Activated B cell treated with CpG ODN at 0.5 μM for 24 hours (primary cell): ENCODE data around the gene ARSA. TPM values are rescaled to one million over a fixed set of nuclear protein-coding genes. Genes with fewer than 3 reads are reported as not detected.

Experiments used
- ATAC-seq: fragments of 200-7000 bp; cut with Tn5 transposase; one replicate; pipeline ENCODE4 v1.10.0; 2021; ENCODE audit warnings: low read depth, mild to moderate bottlenecking, moderate library complexity
- CTCF ChIA-PET: fragments of 350-600 bp; sonication (Branson Sonifier 250); formaldehyde crosslinking; loops from one replicate; lab custom pipeline; 2021; ENCODE audit warnings: antibody characterized with exemption; lab: Charles Lee
- POLR2A ChIA-PET: fragments of 350-600 bp; sonication (Branson Sonifier 250); formaldehyde crosslinking; loops from one replicate; lab custom pipeline; 2021; ENCODE audit warnings: antibody characterized with exemption; lab: Charles Lee
- DNase-seq: peaks from one replicate; pipeline ENCODE4 v3.0.0; 2022
- H3K27ac Mint-ChIP-seq: one replicate; pipeline ENCODE4 v1.8.0; 2020; ENCODE audit warnings: mixed read lengths
- H3K27me3 Mint-ChIP-seq: one replicate; pipeline ENCODE4 v1.8.0; 2021; ENCODE audit warnings: mixed read lengths
- H3K36me3 Mint-ChIP-seq: one replicate; pipeline ENCODE4 v1.8.0; 2021; ENCODE audit warnings: low read depth, mixed read lengths
- H3K4me1 Mint-ChIP-seq: one replicate; pipeline ENCODE4 v1.8.0; 2021; ENCODE audit warnings: mixed read lengths
- H3K4me3 Mint-ChIP-seq: one replicate; pipeline ENCODE4 v1.8.0; 2020; ENCODE audit warnings: mild to moderate bottlenecking, mixed read lengths
- H3K9me3 Mint-ChIP-seq: one replicate; pipeline ENCODE4 v1.8.0; 2020; ENCODE audit warnings: mixed read lengths
- CTCF ChIP-seq: fragments of 200-600 bp; IDR thresholded peaks from one replicate; pipeline ENCODE4 v1.8.0; 2022; ENCODE audit warnings: antibody characterized with exemption, mild to moderate bottlenecking
- intact Hi-C: fragments of 100-400 bp; cut with micrococcal nuclease; formaldehyde crosslinking; loops from one replicate; pipeline ENCODE4 v1.15.1; 2024
- total RNA-seq: library from RNA; stranded (reverse); gene quantifications from 2 replicates; pipeline ENCODE4 v1.2.3, GENCODE V29; 2022

ARSA gene
- total RNA-seq, 1 donor from 2014 or later, result 50.9 TPM

- intact Hi-C loops, result no loop called here
Measured at GRCh38 chr22:50635591-50635990, 7.6 kb upstream of the ARSA start.

GRCh38 chr22:50633771-50634170 lies 5.8 kb upstream of the ARSA start:
- Mint-ChIP-seq H3K36me3 (no peaks in the 10 kb centered on the region), H3K4me3 (no peak overlapping the region), H3K27ac (no peak overlapping the region), H3K27me3 (no peaks in the 10 kb centered on the region), H3K9me3 (no peaks in the 10 kb centered on the region), H3K4me1 (peaks cover 3% of the 10 kb centered on the region)
- intact Hi-C loops, result no loop called here
- ChIA-PET POLR2A (no interaction called here), CTCF (no interaction called here)
- no peak for TF ChIP-seq CTCF
- ATAC-seq (no peak), DNase-seq (no peak)

More at GRCh38 chr22:50635591-50635990, 7.6 kb upstream of the ARSA start:
- H3K4me1 Mint-ChIP-seq, result no peaks in the 10 kb centered on the region
- no peak overlapping the region for H3K4me3 Mint-ChIP-seq
- POLR2A ChIA-PET, result no interaction called here
- ATAC-seq, result no peak
- H3K9me3 Mint-ChIP-seq, result no peaks in the 10 kb centered on the region
- H3K36me3 Mint-ChIP-seq, result no peaks in the 10 kb centered on the region
- no peak for DNase-seq
- CTCF ChIA-PET, result no interaction called here
- no peaks in the 10 kb centered on the region for H3K27me3 Mint-ChIP-seq
- no peak overlapping the region for H3K27ac Mint-ChIP-seq
- TF ChIP-seq CTCF, result no peak

GRCh38 chr22:50633086-50633485 lies 5.1 kb upstream of the ARSA start:
- Mint-ChIP-seq H3K27ac (no peak overlapping the region), H3K9me3 (no peaks in the 10 kb centered on the region), H3K36me3 (no peaks in the 10 kb centered on the region), H3K4me3 (no peak overlapping the region), H3K4me1 (peaks cover 9% of the 10 kb centered on the region), H3K27me3 (no peaks in the 10 kb centered on the region)
- ATAC-seq, result no peak
- ChIA-PET POLR2A (interaction anchor here (0.6 kb wide), 1 partner anchor 13 kb away, joined by 4 read pairs; no protein-coding TSS in a partner anchor), CTCF (no interaction called here)
- TF ChIP-seq CTCF, result no peak
- intact Hi-C loops, result no loop called here
- no peak for DNase-seq

- intact Hi-C loops, result no loop called here
- ChIA-PET CTCF (no interaction called here), POLR2A (no interaction called here)
- H3K4me3 Mint-ChIP-seq, result no peak overlapping the region
- H3K27me3 Mint-ChIP-seq, result no peaks in the 10 kb centered on the region
- no peak for DNase-seq
- TF ChIP-seq CTCF, result no peak
- no peaks in the 10 kb centered on the region for H3K9me3 Mint-ChIP-seq
- H3K36me3 Mint-ChIP-seq, result peaks cover 3% of the 10 kb centered on the region
- peaks cover 14% of the 10 kb centered on the region for H3K4me1 Mint-ChIP-seq
- no peak overlapping the region for H3K27ac Mint-ChIP-seq
- no peak for ATAC-seq
Measured at GRCh38 chr22:50630376-50630775, 2.4 kb upstream of the ARSA start.

- Mint-ChIP-seq H3K9me3 (no peaks in the 10 kb centered on the region), H3K27ac (peak overlapping the region; percentile 60), H3K4me3 (peak overlapping the region; percentile 85), H3K4me1 (peaks cover 14% of the 10 kb centered on the region), H3K27me3 (no peaks in the 10 kb centered on the region), H3K36me3 (peaks cover 10% of the 10 kb centered on the region)
- POLR2A ChIA-PET, result interaction anchor here (0.8 to 1.3 kb wide), 4 partner anchors 12 to 384 kb away, joined by 3 to 17 read pairs (median 7); partner anchors contain the start of genes LMF2, NCAPH2 and SCO2
- TF ChIP-seq CTCF, result no peak
- no peak for ATAC-seq
- intact Hi-C loops, result loop anchor here (1.0 to 2.0 kb wide), 3 partner anchors 12 to 66 kb away; partner anchors contain the start of genes CHKB and SYCE3
- CTCF ChIA-PET, result interaction anchor here (1.2 to 1.3 kb wide), 2 partner anchors 13 to 103 kb away, joined by 3 read pairs; no protein-coding TSS in a partner anchor
- DNase-seq, result no peak
Measured at GRCh38 chr22:50628543-50629134, 687 bp upstream of the ARSA start.
